ENCODE measurements around the gene ANAPC10.

- TF ChIP-seq CTCF (IDR thresholded peaks at IDR 0.05 in 2 of 3, conservative IDR thresholded peaks at IDR 0.05 in 1 of 3; ENCODE audit: borderline replicate concordance in 1 of 3, insufficient read depth in 1 of 3, low read depth in 2 of 3, low read length in 2 of 3) (no peak), ZBTB33 (IDR thresholded peaks at IDR 0.05; ENCODE audit: extremely low read depth, insufficient replicate concordance, low read length) (no peak), POLR2AphosphoS5 (IDR thresholded peaks at IDR 0.05; ENCODE audit: low read depth, low read length) (no peak), REST (IDR thresholded peaks at IDR 0.05; ENCODE audit: low read depth) (no peak), YY1 (IDR thresholded peaks at IDR 0.05; ENCODE audit: extremely low read depth, insufficient replicate concordance, low read depth, low read length) (no peak), POLR2A (IDR thresholded peaks at IDR 0.05; ENCODE audit: borderline replicate concordance, extremely low read depth, insufficient read depth, insufficient read length) (no peak), CBX3 (IDR thresholded peaks at IDR 0.05; ENCODE audit: low read depth) (no peak), EZH2 (IDR thresholded peaks at IDR 0.05) (no peak), EZH2phosphoT487 (IDR thresholded peaks at IDR 0.05; ENCODE audit: borderline replicate concordance) (no peak), RAD21 (IDR thresholded peaks at IDR 0.05; ENCODE audit: low read depth) (no peak), SRF (IDR thresholded peaks at IDR 0.05; ENCODE audit: low read depth) (no peak), CEBPB (IDR thresholded peaks at IDR 0.05; ENCODE audit: low read depth) (no peak), MAX (IDR thresholded peaks at IDR 0.05) (no peak)
Measured at GRCh38 chr4:144948421-144948820, 149.6 kb downstream of the ANAPC10 start.

Measured in HCT116 (cell line).